ENCODE results near the gene SYCN. TPM values are rescaled to one million over a fixed set of nuclear protein-coding genes. Genes with fewer than 3 reads are reported as not detected.

SYCN gene
- total RNA-seq, 1 experiment from 2014 or later = not detected

- ChIA-PET CTCF (no interaction called here), POLR2A (no interaction called here), RAD21 (ENCODE audit: low non-redundant PET in 1 of 2, low total read pairs in 2 of 2, uncharacterized antibody in 2 of 2, unreplicated experiment in 2 of 2) (no interaction called here)
- Histone ChIP-seq H3K4me2 (ENCODE audit: low read length) (no peak overlapping the region), H3K27me3 (ENCODE audit: insufficient read depth, low read length) (no peaks in the 10 kb centered on the region), H3K4me1 (ENCODE audit: control insufficient read depth in 1 of 2, insufficient read depth in 2 of 2, low read length in 2 of 2) (no peaks in the 10 kb centered on the region), H3K9ac (ENCODE audit: low read length) (no peak overlapping the region), H3K4me3 (replicated peaks in 1 of 2; ENCODE audit: low read depth in 1 of 2, low read length in 2 of 2) (no peak overlapping the region), H3K36me3 (ENCODE audit: control insufficient read depth in 1 of 2, insufficient read depth in 2 of 2, low read length in 2 of 2) (peaks cover 5% of the 10 kb centered on the region in 2 experiments; a peak in 2 of 4 replicates), H2AFZ (ENCODE audit: low read depth, low read length, poor library complexity, severe bottlenecking) (no peak overlapping the region), H3K9me2 (ENCODE audit: insufficient read depth) (no peaks in the 10 kb centered on the region), H3K27ac (ENCODE audit: low read depth, low read length) (no peak overlapping the region), H4K20me1 (ENCODE audit: insufficient read depth) (no peaks in the 10 kb centered on the region), H3K79me2 (ENCODE audit: insufficient read depth, low read length) (no peaks in the 10 kb centered on the region), H3K9me3 (ENCODE audit: control insufficient read depth in 1 of 2, insufficient read depth in 1 of 2, low read depth in 1 of 2, low read length in 2 of 2) (no peaks in the 10 kb centered on the region)
- intact Hi-C loops (cut with micrococcal nuclease) = no loop called here
- BruUV-seq (replicated peaks) = no TSS peak
- no peak for ATAC-seq
- TF ChIP-seq ZNF274 (IDR thresholded peaks at IDR 0.05; ENCODE audit: low read depth, low read length) (no peak), CEBPB (IDR thresholded peaks at IDR 0.05; ENCODE audit: low read depth) (no peak)
- no peak for DNase-seq (ENCODE audit: low read depth, low spot score)
Measured at GRCh38 chr19:39174142-39174541, 29.9 kb downstream of the SYCN start.

GRCh38 chr19:39173502-39173991, 30.5 kb downstream of the SYCN start:
- POLR2A ChIA-PET = no interaction called here
- no peak for ATAC-seq
- no TSS peak for BruUV-seq (replicated peaks)

More at GRCh38 chr19:39173502-39173991, 30.5 kb downstream of the SYCN start:
- ChIA-PET CTCF (no interaction called here), RAD21 (ENCODE audit: low non-redundant PET in 1 of 2, low total read pairs in 2 of 2, uncharacterized antibody in 2 of 2, unreplicated experiment in 2 of 2) (no interaction called here)
- H3K9ac ChIP-seq (ENCODE audit: low read length) = no peak overlapping the region
- TF ChIP-seq SP1 (IDR thresholded peaks at IDR 0.05; ENCODE audit: low read depth) (no peak), POLR2AphosphoS5 (IDR thresholded peaks at IDR 0.05; ENCODE audit: low read depth, low read length) (no peak), SIN3A (IDR thresholded peaks at IDR 0.05; ENCODE audit: low read depth) (no peak)
- no peaks in the 10 kb centered on the region for H3K9me3 ChIP-seq (ENCODE audit: control insufficient read depth in 1 of 2, insufficient read depth in 1 of 2, low read depth in 1 of 2, low read length in 2 of 2)
- no peak overlapping the region for H2AFZ ChIP-seq (ENCODE audit: low read depth, low read length, poor library complexity, severe bottlenecking)
- no peaks in the 10 kb centered on the region for H3K9me2 ChIP-seq (ENCODE audit: insufficient read depth)
- intact Hi-C loops (cut with micrococcal nuclease) = no loop called here
- no peaks in the 10 kb centered on the region for H4K20me1 ChIP-seq (ENCODE audit: insufficient read depth)
- H3K27ac ChIP-seq (ENCODE audit: low read depth, low read length) = no peak overlapping the region
- H3K36me3 ChIP-seq (ENCODE audit: control insufficient read depth in 1 of 2, insufficient read depth in 2 of 2, low read length in 2 of 2) = peaks cover 5% of the 10 kb centered on the region in 2 experiments; a peak in 2 of 4 replicates
- no peaks in the 10 kb centered on the region for H3K79me2 ChIP-seq (ENCODE audit: insufficient read depth, low read length)
- H3K4me2 ChIP-seq (ENCODE audit: low read length) = no peak overlapping the region
- H3K4me3 ChIP-seq (replicated peaks in 1 of 2; ENCODE audit: low read depth in 1 of 2, low read length in 2 of 2) = no peak overlapping the region
- no peaks in the 10 kb centered on the region for H3K4me1 ChIP-seq (ENCODE audit: control insufficient read depth in 1 of 2, insufficient read depth in 2 of 2, low read length in 2 of 2)
- DNase-seq (ENCODE audit: low read depth, low spot score) = no peak
- H3K27me3 ChIP-seq (ENCODE audit: insufficient read depth, low read length) = no peaks in the 10 kb centered on the region

All from HCT116 (cell line).